ENCODE measurements around the gene NEU1. TPM values are rescaled to one million over a fixed set of nuclear protein-coding genes. Genes with fewer than 3 reads are reported as not detected.

Gene NEU1
- total RNA-seq, 1 experiment from 2014 or later = 15.1 TPM

- no peak overlapping the region for H3K9ac ChIP-seq (ENCODE audit: low read length)
- no peaks in the 10 kb centered on the region for H3K4me1 ChIP-seq (ENCODE audit: control insufficient read depth in 1 of 2, insufficient read depth in 2 of 2, low read length in 2 of 2)
- no peak overlapping the region for H3K27ac ChIP-seq (ENCODE audit: low read depth, low read length)
- H3K27me3 ChIP-seq (ENCODE audit: insufficient read depth, low read length) = no peaks in the 10 kb centered on the region
- no peaks in the 10 kb centered on the region for H3K79me2 ChIP-seq (ENCODE audit: insufficient read depth, low read length)
- H3K9me2 ChIP-seq (ENCODE audit: insufficient read depth) = no peaks in the 10 kb centered on the region
- BruUV-seq (replicated peaks) = no TSS peak
- intact Hi-C loops (cut with micrococcal nuclease) = no loop called here
- H2AFZ ChIP-seq (ENCODE audit: low read depth, low read length, poor library complexity, severe bottlenecking) = no peak overlapping the region
- POLR2A ChIA-PET = no interaction called here
- no peak overlapping the region for H3K4me3 ChIP-seq (replicated peaks in 1 of 2; ENCODE audit: low read depth in 1 of 2, low read length in 2 of 2)
- no peak for ATAC-seq
- H4K20me1 ChIP-seq (ENCODE audit: insufficient read depth) = 0 out of 2 replicates have a peak, but pooled peaks cover 5% of the 10 kb centered on the region
- no peak overlapping the region for H3K4me2 ChIP-seq (ENCODE audit: low read length)
- peaks cover 54 to 63% of the 10 kb centered on the region in 2 experiments; a peak in 3 of 4 replicates for H3K36me3 ChIP-seq (ENCODE audit: control insufficient read depth in 1 of 2, insufficient read depth in 2 of 2, low read length in 2 of 2)
- no peaks in the 10 kb centered on the region for H3K9me3 ChIP-seq (ENCODE audit: control insufficient read depth in 1 of 2, insufficient read depth in 1 of 2, low read depth in 1 of 2, low read length in 2 of 2)
- CTCF ChIA-PET = no interaction called here
- DNase-seq (ENCODE audit: low read depth, low spot score) = no peak
- no peak for TF ChIP-seq EGR1 (IDR thresholded peaks at IDR 0.05; ENCODE audit: low read depth)
- no peak for TF ChIP-seq SRF (IDR thresholded peaks at IDR 0.05; ENCODE audit: low read depth)
- no peak for TF ChIP-seq RAD21 (IDR thresholded peaks at IDR 0.05; ENCODE audit: low read depth)
- TF ChIP-seq CTCF (IDR thresholded peaks at IDR 0.05 in 2 of 3, conservative IDR thresholded peaks at IDR 0.05 in 1 of 3; ENCODE audit: borderline replicate concordance in 1 of 3, insufficient read depth in 1 of 3, low read depth in 2 of 3, low read length in 2 of 3) = no peak
- no peak for TF ChIP-seq TCF7L2 (IDR thresholded peaks at IDR 0.05; ENCODE audit: borderline replicate concordance, extremely low read depth, insufficient read depth, insufficient read length)
- TF ChIP-seq CBX3 (IDR thresholded peaks at IDR 0.05; ENCODE audit: low read depth) = no peak
- no peak for TF ChIP-seq REST (IDR thresholded peaks at IDR 0.05; ENCODE audit: low read depth)
- no peak for TF ChIP-seq ATF3 (IDR thresholded peaks at IDR 0.05)
- TF ChIP-seq MAX (IDR thresholded peaks at IDR 0.05) = no peak
- TF ChIP-seq ZNF274 (IDR thresholded peaks at IDR 0.05; ENCODE audit: low read depth, low read length) = no peak
- no peak for TF ChIP-seq ZFX (IDR thresholded peaks at IDR 0.05)
- TF ChIP-seq EZH2phosphoT487 (IDR thresholded peaks at IDR 0.05; ENCODE audit: borderline replicate concordance) = no peak
- no peak for TF ChIP-seq SP1 (IDR thresholded peaks at IDR 0.05; ENCODE audit: low read depth)
- no peak for TF ChIP-seq EZH2 (IDR thresholded peaks at IDR 0.05)
- TF ChIP-seq ZBTB33 (IDR thresholded peaks at IDR 0.05; ENCODE audit: extremely low read depth, insufficient replicate concordance, low read length) = no peak
- RAD21 ChIA-PET (ENCODE audit: low non-redundant PET in 1 of 2, low total read pairs in 2 of 2, uncharacterized antibody in 2 of 2, unreplicated experiment in 2 of 2) = no interaction called here
Observed at GRCh38 chr6:31886541-31886991, 23.9 kb upstream of the NEU1 start.

Measured in HCT116 (cell line).